NCI-H526 (cell line): Measurements from ENCODE around the gene FA2H.
"Not testable (repeated sequence)": the region's sequence is repeated elsewhere in the genome, so short reads cannot be mapped to it uniquely, and the experiment has no call there.

ENCODE experiments used
- DNase-seq, 2 experiments: peaks; one replicate each; lab custom pipeline; 2025; lab: John Stamatoyannopoulos, UW

Gene FA2H

GRCh38 chr16:74770831-74771526 lies 3.6 kb downstream of the FA2H start:
- no peak for DNase-seq

- DNase-seq = no peak
Measured at GRCh38 chr16:74769586-74770190, 4.9 kb downstream of the FA2H start.

GRCh38 chr16:74768239-74768638 lies 6.4 kb downstream of the FA2H start:
- DNase-seq = no peak

- DNase-seq = no peak
Measured at GRCh38 chr16:74767749-74768148, 6.9 kb downstream of the FA2H start.

- DNase-seq = no peak
Measured at GRCh38 chr16:74766729-74767128, 7.9 kb downstream of the FA2H start.

- DNase-seq = not testable (repeated sequence)
Measured at GRCh38 chr16:74764184-74764583, 10.4 kb downstream of the FA2H start.

GRCh38 chr16:74761665-74762064 lies 13.0 kb downstream of the FA2H start:
- no peak for DNase-seq

GRCh38 chr16:74760007-74760767 lies 14.4 kb downstream of the FA2H start:
- DNase-seq = no peak

- DNase-seq = no peak
Measured at GRCh38 chr16:74759564-74759963, 15.1 kb downstream of the FA2H start.

- no peak for DNase-seq
Measured at GRCh38 chr16:74758801-74759200, 15.8 kb downstream of the FA2H start.

GRCh38 chr16:74757349-74757748 lies 17.3 kb downstream of the FA2H start:
- peak; percentile 16 to 39 for DNase-seq

- DNase-seq = no peak
Measured at GRCh38 chr16:74756203-74756602, 18.4 kb downstream of the FA2H start.

GRCh38 chr16:74753180-74753579 lies 21.4 kb downstream of the FA2H start:
- DNase-seq = no peak

GRCh38 chr16:74752756-74753155 lies 21.9 kb downstream of the FA2H start:
- no peak for DNase-seq

GRCh38 chr16:74752258-74752657 lies 22.4 kb downstream of the FA2H start:
- no peak for DNase-seq

- DNase-seq = no peak
Measured at GRCh38 chr16:74751658-74752057, 23.0 kb downstream of the FA2H start.

- no peak for DNase-seq
Measured at GRCh38 chr16:74749291-74750055, 25.1 kb downstream of the FA2H start.

GRCh38 chr16:74748616-74749026 lies 26.0 kb downstream of the FA2H start:
- no peak for DNase-seq

- no peak for DNase-seq
Measured at GRCh38 chr16:74747716-74748615, 26.7 kb downstream of the FA2H start.

- no peak for DNase-seq
Measured at GRCh38 chr16:74745926-74746325, 28.7 kb downstream of the FA2H start.

GRCh38 chr16:74745109-74745615 lies 29.5 kb downstream of the FA2H start:
- DNase-seq = no peak
